Tibial nerve (tissue), 4 donors: ENCODE measurements around the gene OXCT2. TPM values are rescaled to one million over a fixed set of nuclear protein-coding genes. Genes with fewer than 3 reads are reported as not detected.
"Not testable (repeated sequence)": the region's sequence is repeated elsewhere in the genome, so short reads cannot be mapped to it uniquely, and the experiment has no call there.

Experiments used
- DNase-seq, 2 donors: peaks; one replicate each; pipeline ENCODE4 v3.0.0-alpha.2; 2019; ENCODE audit warnings: low spot score in 2 of 2
- H3K27ac ChIP-seq, 4 donors: fragments of 200-600 bp; sonication (generic) in 3 of 4; one replicate each; pipeline ENCODE4 v1.5.1; 2017 to 2019; ENCODE audit warnings: mild to moderate bottlenecking in 1 of 4
- H3K27me3 ChIP-seq, 2 donors: fragments of 200-600 bp; sonication (generic) in 1 of 2; one replicate each; pipeline versions ENCODE4 v1.5.1 to v1.6.0; 2017 to 2019
- H3K36me3 ChIP-seq, 3 donors: fragments of 200-600 bp; sonication (generic); one replicate each; pipeline ENCODE4 v1.5.1; 2018 to 2019
- H3K4me1 ChIP-seq, 4 donors: fragments of 200-600 bp; sonication (generic) in 3 of 4; one replicate each; pipeline ENCODE4 v1.5.1; 2017 to 2019
- H3K4me3 ChIP-seq, 4 donors: fragments of 200-600 bp; sonication (generic) in 3 of 4; one replicate each; pipeline ENCODE4 v1.5.1; 2017 to 2019; ENCODE audit warnings: mild to moderate bottlenecking in 1 of 4, moderate library complexity in 1 of 4
- H3K9me3 ChIP-seq, 4 donors: fragments of 200-600 bp; sonication (generic) in 3 of 4; one replicate each; pipeline ENCODE4 v1.5.1; 2017 to 2019
- EP300 ChIP-seq, 2 donors: sonication (generic); formaldehyde crosslinking; IDR thresholded peaks; one replicate each; pipeline ENCODE4 v1.6.1; 2017; ENCODE audit warnings: antibody characterized with exemption in 2 of 2, mild to moderate bottlenecking in 1 of 2
- POLR2A ChIP-seq, 2 donors: fragments of 450-650 bp; IDR thresholded peaks; one replicate each; pipeline ENCODE4 v1.6.1; 2017; ENCODE audit warnings: antibody characterized with exemption in 2 of 2, mild to moderate bottlenecking in 2 of 2, moderate library complexity in 2 of 2
- WGBS, 2 donors: methylation state at CpG; one replicate each; pipeline ENCODE4 v1.1.5; 2018; 5-methylcytosine and 5-hydroxymethylcytosine counted together
- total RNA-seq, 4 donors: library from RNA; depleted of rRNA; stranded (reverse); fragments of >200 nt; gene quantifications; one replicate each; pipeline ENCODE4 v1.1.0, GENCODE V29; 2016
- TF ChIP-seq, protein P1 (sequence below), 5 experiments: fragments of 200-600 bp in 3 of 5; fragments of 450-650 bp in 2 of 5; sonication (generic) in 3 of 5; IDR thresholded peaks; one replicate each; pipeline ENCODE4 v1.5.1; 2016 to 2019; ENCODE audit warnings: antibody characterized with exemption in 5 of 5, mild to moderate bottlenecking in 3 of 5, moderate library complexity in 2 of 5

OXCT2 gene
- total RNA-seq, 4 donors from 2014 or later, result 4.5 to 22.2 (median 8.4) TPM

DNA sequence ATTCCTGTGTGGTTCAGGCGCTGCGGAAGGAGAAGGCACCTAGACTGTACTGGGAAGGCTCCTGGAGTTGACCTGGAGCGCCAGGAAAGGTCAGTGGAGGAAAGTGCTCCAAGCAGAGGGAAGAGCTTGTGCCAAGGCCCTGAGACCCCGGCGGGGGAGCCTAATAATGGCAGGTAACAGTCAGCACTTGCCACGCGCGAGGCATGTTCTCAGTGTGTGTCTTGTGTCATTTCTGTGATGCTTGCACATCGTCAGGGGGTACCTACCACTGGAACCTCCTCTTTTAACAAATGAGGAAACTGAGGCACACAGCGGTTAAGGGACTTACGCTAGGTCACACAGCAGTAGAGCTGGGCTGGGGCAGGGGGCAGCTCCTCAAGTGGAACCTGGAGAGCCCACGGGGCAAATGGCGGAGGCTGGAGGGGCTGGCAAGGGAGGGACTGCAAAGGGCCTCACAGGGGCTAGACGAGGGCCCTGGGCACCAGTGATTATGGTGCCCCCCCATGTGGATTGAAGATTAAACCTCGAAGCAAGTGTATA, 18.5 kb upstream of the OXCT2 start:
- H3K27me3 ChIP-seq, result peaks cover 0 to 7% of the 10 kb centered on the region in 2 donors
- DNase-seq, result no peak
- WGBS, 2 donors, result 50 to 56% methylated on average over 14 to 15 of the region's 15 CpGs
- peak overlapping the region; percentile 55 to 88 (median 72) for H3K27ac ChIP-seq
- peaks cover 0 to 21% (median 0%) of the 10 kb centered on the region in 4 donors for H3K4me1 ChIP-seq
- H3K36me3 ChIP-seq, result no peaks in the 10 kb centered on the region
- TF ChIP-seq, protein P1, sequence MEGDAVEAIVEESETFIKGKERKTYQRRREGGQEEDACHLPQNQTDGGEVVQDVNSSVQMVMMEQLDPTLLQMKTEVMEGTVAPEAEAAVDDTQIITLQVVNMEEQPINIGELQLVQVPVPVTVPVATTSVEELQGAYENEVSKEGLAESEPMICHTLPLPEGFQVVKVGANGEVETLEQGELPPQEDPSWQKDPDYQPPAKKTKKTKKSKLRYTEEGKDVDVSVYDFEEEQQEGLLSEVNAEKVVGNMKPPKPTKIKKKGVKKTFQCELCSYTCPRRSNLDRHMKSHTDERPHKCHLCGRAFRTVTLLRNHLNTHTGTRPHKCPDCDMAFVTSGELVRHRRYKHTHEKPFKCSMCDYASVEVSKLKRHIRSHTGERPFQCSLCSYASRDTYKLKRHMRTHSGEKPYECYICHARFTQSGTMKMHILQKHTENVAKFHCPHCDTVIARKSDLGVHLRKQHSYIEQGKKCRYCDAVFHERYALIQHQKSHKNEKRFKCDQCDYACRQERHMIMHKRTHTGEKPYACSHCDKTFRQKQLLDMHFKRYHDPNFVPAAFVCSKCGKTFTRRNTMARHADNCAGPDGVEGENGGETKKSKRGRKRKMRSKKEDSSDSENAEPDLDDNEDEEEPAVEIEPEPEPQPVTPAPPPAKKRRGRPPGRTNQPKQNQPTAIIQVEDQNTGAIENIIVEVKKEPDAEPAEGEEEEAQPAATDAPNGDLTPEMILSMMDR (IDR thresholded peaks at IDR 0.05), result no peak
- TF ChIP-seq EP300 (IDR thresholded peaks at IDR 0.05), result no peak
- no peak for TF ChIP-seq POLR2A (IDR thresholded peaks at IDR 0.05)
- peak overlapping the region; percentile 48 to 70 (median 58) for H3K4me3 ChIP-seq
- H3K9me3 ChIP-seq, result no peaks in the 10 kb centered on the region

DNA sequence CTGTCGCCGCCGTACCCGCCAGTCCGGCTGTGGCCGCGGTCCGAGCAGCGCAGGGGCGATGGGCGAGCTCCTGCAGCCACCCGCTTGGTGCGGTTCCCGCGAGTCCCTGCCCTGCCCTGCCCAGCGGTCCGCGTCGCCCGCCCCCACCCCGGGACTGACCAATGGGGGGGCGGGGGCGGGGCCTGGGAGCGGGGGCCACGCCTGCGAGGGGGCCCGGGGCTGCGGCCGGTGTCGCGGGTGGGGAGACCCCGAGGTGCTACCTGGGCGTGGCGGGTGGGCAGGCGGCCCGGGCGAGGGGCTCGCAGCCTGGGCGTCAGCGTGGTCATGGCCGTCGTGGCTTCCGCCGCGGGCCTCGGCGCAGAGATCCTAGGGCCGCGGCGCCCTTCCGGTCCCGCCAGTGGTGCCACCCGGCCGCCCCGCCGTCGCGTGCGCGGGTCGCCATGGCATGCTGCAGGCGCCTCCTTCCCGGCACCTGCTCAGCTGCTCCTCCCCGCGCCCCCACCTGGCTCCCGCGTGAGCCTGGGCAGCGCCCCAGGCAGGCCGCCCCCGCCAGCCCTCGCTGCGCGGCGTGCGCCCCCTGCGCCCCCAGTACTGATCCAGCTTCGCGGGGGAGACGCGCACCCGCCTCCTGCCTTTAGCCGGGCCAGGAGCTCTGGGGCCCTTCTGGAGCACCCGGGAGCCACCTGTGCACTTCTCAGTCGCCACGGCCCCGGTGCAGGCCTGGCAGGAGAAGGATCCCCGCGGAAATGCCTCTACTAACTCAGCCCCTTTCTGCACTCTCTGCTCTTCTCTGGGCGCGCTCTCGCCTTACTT, 17.8 kb upstream of the OXCT2 start, which contains the start of gene BMP8B:
Gene BMP8B (minus strand): TSS at position 108 of the 813 bp plus-strand sequence. CDS start 380 bp downstream, outside the sequence.
- Histone ChIP-seq H3K27me3 (peaks cover 0 to 7% of the 10 kb centered on the region in 2 donors), H3K4me1 (peaks cover 0 to 21% (median 0%) of the 10 kb centered on the region in 4 donors), H3K27ac (peak within 1 kb of the TSS; percentile 65 to 91 (median 86)), H3K9me3 (no peaks in the 10 kb centered on the region), H3K36me3 (no peaks in the 10 kb centered on the region), H3K4me3 (peak within 1 kb of the TSS; percentile 48 to 70 (median 58))
- WGBS, 2 donors, result 1 to 4% methylated on average over 35 to 36 of the region's 91 CpGs
- peak; percentile 33 to 44 for DNase-seq
- TF ChIP-seq, protein P1 (IDR thresholded peaks at IDR 0.05), result no peak
- TF ChIP-seq EP300 (IDR thresholded peaks at IDR 0.05) (peak in 1 of 2 donors; percentile 88), POLR2A (IDR thresholded peaks at IDR 0.05) (peak; percentile 25 to 87)

DNA sequence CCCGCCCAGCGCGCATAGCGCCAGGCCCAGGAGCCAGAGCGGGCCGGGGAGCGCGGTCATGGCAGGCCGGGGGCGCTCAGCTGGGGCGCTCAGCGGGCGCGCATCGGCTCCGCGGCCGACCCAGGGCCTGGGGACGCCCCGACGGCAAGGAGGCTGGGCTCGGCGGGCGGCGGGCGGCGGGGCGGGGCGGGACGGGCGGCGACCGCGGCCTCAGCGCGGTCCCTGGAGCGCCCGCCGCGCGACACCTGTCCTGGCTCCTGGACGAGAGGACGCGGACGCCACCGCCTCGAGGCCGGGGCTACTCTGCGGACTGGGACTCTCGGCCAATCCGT, 17.2 kb upstream of the OXCT2 start:
- no peak for DNase-seq
- Histone ChIP-seq H3K4me1 (peaks cover 0 to 21% (median 0%) of the 10 kb centered on the region in 4 donors), H3K9me3 (no peaks in the 10 kb centered on the region), H3K4me3 (peak overlapping the region; percentile 48 to 70 (median 58)), H3K36me3 (no peaks in the 10 kb centered on the region), H3K27ac (peak overlapping the region; percentile 55 to 88 (median 72)), H3K27me3 (peaks cover 0 to 7% of the 10 kb centered on the region in 2 donors)
- no CpG with 5 or more reads among the region's 51 CpGs for WGBS, 2 donors
- TF ChIP-seq, protein P1 (IDR thresholded peaks at IDR 0.05), result no peak
- no peak for TF ChIP-seq EP300 (IDR thresholded peaks at IDR 0.05)
- TF ChIP-seq POLR2A (IDR thresholded peaks at IDR 0.05), result no peak

DNA sequence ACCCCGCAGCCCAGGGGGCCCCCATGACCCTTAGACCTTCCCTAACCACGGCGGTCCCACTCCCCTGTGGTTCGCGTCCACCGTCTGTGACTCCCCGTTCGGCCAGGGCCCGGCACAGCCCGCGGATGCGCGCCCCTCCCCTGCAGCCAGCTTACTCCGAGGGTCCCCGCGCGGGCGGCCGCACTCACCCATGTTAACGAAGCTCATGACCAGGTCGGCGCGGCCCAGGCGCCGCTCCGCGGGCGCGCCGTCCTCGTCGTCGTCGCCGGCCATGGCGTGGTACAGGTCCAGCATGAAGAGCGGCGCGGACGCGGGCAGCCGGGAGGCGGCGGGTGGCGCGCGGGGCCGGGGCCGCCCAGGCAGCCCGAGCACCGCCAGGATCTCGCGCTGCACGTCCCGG, 16.8 kb upstream of the OXCT2 start:
- H3K27ac ChIP-seq, result peak overlapping the region; percentile 52 to 91 (median 80)
- not testable (repeated sequence) for DNase-seq, H3K27me3 ChIP-seq, H3K9me3 ChIP-seq, H3K36me3 ChIP-seq
- H3K4me3 ChIP-seq, result peak overlapping the region; percentile 42 to 70 (median 46)
- H3K4me1 ChIP-seq, result peaks cover 0 to 21% (median 0%) of the 10 kb centered on the region in 4 donors
- WGBS, 2 donors, result 5 to 10% methylated on average over 4 to 13 of the region's 55 CpGs

DNA sequence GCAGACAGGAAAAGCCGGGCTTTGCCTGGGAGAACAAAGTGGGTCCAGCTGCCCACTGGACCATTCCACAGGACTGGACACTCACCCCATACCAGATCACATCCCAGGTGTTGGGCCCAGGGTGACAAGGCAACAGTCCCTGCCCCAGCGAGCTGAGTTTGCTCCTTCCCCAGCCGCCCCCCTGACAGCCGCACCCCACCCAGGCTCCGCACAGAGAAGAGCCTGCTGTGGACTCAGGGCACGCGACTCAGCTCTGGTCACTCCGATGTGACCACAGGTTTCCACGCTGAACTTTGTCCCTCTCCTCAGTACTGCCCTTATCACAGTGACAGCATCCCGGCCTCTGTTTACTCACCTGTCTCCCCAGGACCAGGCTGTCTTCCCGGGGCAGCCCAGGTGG, 16.3 kb upstream of the OXCT2 start:
- WGBS, 2 donors, result 41 to 61% methylated on average over 9 of the region's 11 CpGs

DNA sequence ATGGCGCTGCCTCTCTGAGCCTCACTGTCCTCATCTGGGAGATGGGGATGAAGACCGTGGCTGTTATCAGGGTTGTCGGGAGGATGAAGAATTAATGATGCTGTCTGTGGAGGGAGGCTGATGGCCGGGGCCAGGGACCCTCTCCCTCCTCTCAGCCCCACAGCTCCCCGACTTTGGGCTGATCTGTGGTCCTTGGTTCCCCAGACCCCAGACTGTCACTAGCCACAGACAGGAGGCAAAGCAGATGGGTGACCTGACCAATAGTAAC, 15.9 kb upstream of the OXCT2 start:
- DNase-seq, result not testable (repeated sequence)
- 70 to 77% methylated on average over 3 to 5 of the region's 5 CpGs for WGBS, 2 donors

More for the DNA sequence above, 16.3 kb upstream of the OXCT2 start:
- no peaks in the 10 kb centered on the region for H3K9me3 ChIP-seq
- TF ChIP-seq EP300 (IDR thresholded peaks at IDR 0.05) (no peak), POLR2A (IDR thresholded peaks at IDR 0.05) (no peak)
- TF ChIP-seq, protein P1 (IDR thresholded peaks at IDR 0.05), result no peak
- H3K36me3 ChIP-seq, result no peaks in the 10 kb centered on the region
- DNase-seq, result no peak
- peaks cover 0 to 7% of the 10 kb centered on the region in 2 donors for H3K27me3 ChIP-seq
- H3K27ac ChIP-seq, result peak overlapping the region; percentile 65 to 91 (median 80)
- peak overlapping the region; percentile 42 to 70 (median 46) for H3K4me3 ChIP-seq
- peaks cover 0 to 21% (median 0%) of the 10 kb centered on the region in 4 donors for H3K4me1 ChIP-seq

DNA sequence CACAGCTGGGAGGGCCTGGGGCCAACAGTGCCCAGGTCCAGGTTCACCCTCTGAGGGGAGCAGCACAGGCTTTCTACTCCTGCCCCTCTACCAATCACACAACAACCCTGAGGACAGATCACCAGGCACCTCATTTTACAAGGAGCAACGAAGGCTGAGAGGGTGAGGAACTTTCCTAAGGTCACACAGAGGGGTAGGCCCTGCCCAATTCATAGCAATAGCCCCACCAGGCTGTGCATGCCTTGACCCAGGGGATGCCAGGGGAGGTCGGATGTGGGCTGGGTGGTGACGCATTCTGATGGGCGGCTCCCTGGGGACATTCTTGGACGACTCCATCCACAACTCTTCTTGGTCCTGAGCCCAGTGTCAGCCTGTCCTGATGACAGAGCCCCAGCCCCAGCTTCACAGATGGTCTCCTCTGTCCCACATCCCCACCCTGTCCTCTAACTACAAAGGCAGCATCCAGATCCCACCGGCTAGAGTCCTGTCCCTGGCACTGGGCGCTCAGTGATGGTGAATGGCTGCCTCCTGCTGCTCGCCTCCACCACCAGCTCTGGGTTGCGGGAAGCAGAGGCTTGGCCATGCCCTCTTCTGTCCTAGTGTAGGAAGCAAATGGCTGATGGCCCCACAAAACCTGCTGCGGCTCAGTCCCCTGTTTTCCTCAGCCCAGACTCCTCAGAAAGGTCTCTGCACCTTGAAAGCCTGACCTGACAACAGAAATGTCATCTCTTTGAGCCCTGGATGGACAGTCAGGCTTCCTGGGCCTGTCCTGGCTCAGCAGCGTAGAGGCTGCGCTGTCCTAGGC, 15.4 kb upstream of the OXCT2 start:
- Histone ChIP-seq H3K4me1 (peaks cover 0 to 21% (median 0%) of the 10 kb centered on the region in 4 donors), H3K27ac (peak overlapping the region; percentile 65 to 91 (median 80)), H3K4me3 (peak overlapping the region; percentile 25 to 70 (median 46))
- H3K36me3 ChIP-seq, DNase-seq, H3K27me3 ChIP-seq, H3K9me3 ChIP-seq: not testable (repeated sequence)
- 43 to 75% methylated on average over 6 to 8 of the region's 12 CpGs for WGBS, 2 donors

More for the DNA sequence above, 15.9 kb upstream of the OXCT2 start:
- Histone ChIP-seq H3K4me1 (peaks cover 0 to 21% (median 0%) of the 10 kb centered on the region in 4 donors), H3K27ac (peak overlapping the region; percentile 65 to 91 (median 80)), H3K4me3 (peak overlapping the region; percentile 42 to 70 (median 46))
- H3K36me3 ChIP-seq, H3K9me3 ChIP-seq, H3K27me3 ChIP-seq: not testable (repeated sequence)

DNA sequence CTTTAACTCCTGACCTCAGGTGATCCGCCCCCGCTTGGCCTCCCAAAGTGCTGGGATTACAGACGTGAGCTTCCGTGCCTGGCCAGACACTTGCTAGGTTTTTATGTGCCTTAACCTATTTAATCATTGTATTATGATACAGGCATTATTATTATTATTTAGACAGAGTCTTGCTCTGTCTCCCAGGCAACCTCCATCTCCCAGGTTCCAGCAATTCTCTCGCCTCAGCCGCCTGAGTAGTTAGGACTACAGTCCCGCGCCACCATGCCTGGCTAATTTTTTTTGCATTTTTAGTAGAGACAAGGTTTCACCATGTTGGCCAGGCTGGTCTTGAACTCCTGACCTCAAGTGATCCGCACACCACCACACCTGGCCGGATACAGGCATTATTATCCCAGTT, 11.5 kb upstream of the OXCT2 start:
- Histone ChIP-seq H3K4me1 (peaks cover 0 to 20% (median 0%) of the 10 kb centered on the region in 4 donors), H3K27ac (peak overlapping the region in 1 of 4 donors; percentile 43)
- DNase-seq, H3K36me3 ChIP-seq, H3K9me3 ChIP-seq, H3K4me3 ChIP-seq, H3K27me3 ChIP-seq: not testable (repeated sequence)
- WGBS, 2 donors, result 89% methylated on average over 10 of the region's 10 CpGs
